Esophagus (tissue), 2 donors: Measurements from ENCODE around the gene FNBP1. TPM values are rescaled to one million over a fixed set of nuclear protein-coding genes. Genes with fewer than 3 reads are reported as not detected.
"Not testable (repeated sequence)": the region's sequence is repeated elsewhere in the genome, so short reads cannot be mapped to it uniquely, and the experiment has no call there.

Experiments
- H3K27ac ChIP-seq, 2 donors: one replicate each; pipeline ENCODE4 v1.5.1; 2013; ENCODE audit warnings: low read depth in 2 of 2, mild to moderate bottlenecking in 2 of 2, inconsistent platforms in 1 of 2, low read length in 1 of 2, moderate library complexity in 1 of 2
- H3K27me3 ChIP-seq, 2 donors: one replicate each; pipeline ENCODE4 v1.6.1; 2013; ENCODE audit warnings: low read length in 2 of 2, control low read depth in 1 of 2, mild to moderate bottlenecking in 1 of 2; ENCODE audit not compliant: insufficient read depth in 2 of 2, control insufficient read depth in 1 of 2
- H3K36me3 ChIP-seq, 2 donors: one replicate each; pipeline ENCODE4 v1.6.1; 2013; ENCODE audit warnings: low read length in 1 of 2; ENCODE audit not compliant: control insufficient read depth in 2 of 2, insufficient read depth in 2 of 2
- H3K4me1 ChIP-seq, 2 donors: one replicate each; pipeline ENCODE4 v1.6.1; 2013; ENCODE audit warnings: low read length in 1 of 2; ENCODE audit not compliant: control insufficient read depth in 2 of 2, insufficient read depth in 2 of 2
- H3K4me3 ChIP-seq, 2 donors: one replicate each; pipeline ENCODE4 v1.5.1; 2013; ENCODE audit warnings: low read length in 2 of 2, mild to moderate bottlenecking in 2 of 2, low read depth in 1 of 2, moderate library complexity in 1 of 2
- H3K9me3 ChIP-seq, 2 donors: one replicate each; pipeline ENCODE4 v1.6.1; 2013; ENCODE audit warnings: mild to moderate bottlenecking in 2 of 2, low read depth in 1 of 2, low read length in 1 of 2, moderate library complexity in 1 of 2; ENCODE audit not compliant: control insufficient read depth in 2 of 2, insufficient read depth in 1 of 2
- WGBS, 2 donors: extraction: QIAGEN DNeasy Blood & Tissue Kit; methylation state at CpG; one replicate each; pipeline ENCODE4 v1.1.7; 2013; 5-methylcytosine and 5-hydroxymethylcytosine counted together
- polyA plus RNA-seq, 2 donors: library from polyadenylated mRNA; stranded (reverse); fragments of 200-250 nt; gene quantifications; one replicate each; pipeline ENCODE4 v1.2.3, GENCODE V29; 2013
- donor health status: healthy with polysubstance abuse.
- donor health status: Bipolar disorder and iron deficiency.

Gene FNBP1
- polyA plus RNA-seq, 2 donors: 16.1 to 19.1 TPM

DNA sequence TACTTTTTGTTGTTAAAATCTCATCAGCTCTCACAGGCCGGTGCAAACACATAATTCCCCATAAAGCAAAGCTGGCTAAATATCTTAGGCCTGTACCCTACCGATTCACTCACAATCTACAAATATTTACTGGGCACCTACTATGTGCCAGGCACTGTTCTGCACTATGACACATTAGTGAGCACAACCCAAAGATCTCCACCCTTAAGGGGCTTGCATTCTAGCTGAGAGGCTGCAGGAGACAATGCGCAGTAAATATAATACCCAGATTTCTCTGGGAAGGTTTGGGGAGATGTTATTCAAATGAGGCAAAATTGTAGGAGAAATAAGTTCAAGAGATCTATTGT is 53.7 kb downstream of the FNBP1 start:
- H3K27ac ChIP-seq: peak overlapping the region in 1 of 2 donors; percentile 3
- no peaks in the 10 kb centered on the region for H3K36me3 ChIP-seq
- H3K27me3 ChIP-seq: no peaks in the 10 kb centered on the region
- WGBS, 2 donors: 63 to 77% methylated on average over 3 of the region's 3 CpGs
- no peaks in the 10 kb centered on the region for H3K9me3 ChIP-seq
- H3K4me3 ChIP-seq: no peak overlapping the region
- peaks cover 0 to 4% of the 10 kb centered on the region in 2 donors for H3K4me1 ChIP-seq

DNA sequence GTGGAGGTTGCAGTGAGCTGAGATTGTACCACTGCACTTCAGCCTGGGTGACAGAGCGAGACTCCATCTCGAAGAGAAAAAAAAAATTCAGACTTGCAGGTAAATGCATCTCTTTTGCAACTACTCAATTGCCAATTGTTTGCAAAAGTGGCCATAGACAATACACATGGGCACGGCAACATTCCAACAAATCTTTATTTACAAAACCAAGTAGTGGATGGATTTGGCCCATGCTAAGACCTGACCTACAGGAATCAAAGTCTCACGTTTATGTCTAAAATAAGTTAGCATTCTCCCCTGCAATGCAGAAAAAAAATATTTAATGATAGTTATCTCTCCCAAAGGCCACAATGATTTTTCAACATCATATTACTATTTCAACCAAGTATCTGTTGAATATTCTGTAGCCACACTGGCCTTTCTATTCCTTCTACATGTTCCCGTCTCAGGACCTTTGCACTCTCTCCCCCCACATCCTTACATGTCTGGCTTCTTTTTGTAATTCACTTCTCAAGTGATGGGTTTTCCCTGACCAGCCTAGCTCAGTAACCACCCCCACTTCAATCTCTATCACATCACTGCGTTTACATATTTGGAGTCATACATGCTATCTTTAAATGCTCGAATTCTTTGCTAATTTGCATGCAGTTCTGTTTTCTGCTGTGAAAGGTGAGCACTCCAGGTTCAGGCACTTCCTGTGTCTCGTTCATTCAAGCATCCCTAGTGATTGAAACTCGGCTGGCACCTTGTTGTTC is 54.2 kb downstream of the FNBP1 start:
- peaks cover 0 to 4% of the 10 kb centered on the region in 2 donors for H3K4me1 ChIP-seq
- no peaks in the 10 kb centered on the region for H3K27me3 ChIP-seq
- peak overlapping the region in 1 of 2 donors; percentile 3 for H3K27ac ChIP-seq
- H3K4me3 ChIP-seq: no peak overlapping the region
- H3K9me3 ChIP-seq: no peaks in the 10 kb centered on the region
- 64 to 66% methylated on average over 9 of the region's 9 CpGs for WGBS, 2 donors
- H3K36me3 ChIP-seq: no peaks in the 10 kb centered on the region

DNA sequence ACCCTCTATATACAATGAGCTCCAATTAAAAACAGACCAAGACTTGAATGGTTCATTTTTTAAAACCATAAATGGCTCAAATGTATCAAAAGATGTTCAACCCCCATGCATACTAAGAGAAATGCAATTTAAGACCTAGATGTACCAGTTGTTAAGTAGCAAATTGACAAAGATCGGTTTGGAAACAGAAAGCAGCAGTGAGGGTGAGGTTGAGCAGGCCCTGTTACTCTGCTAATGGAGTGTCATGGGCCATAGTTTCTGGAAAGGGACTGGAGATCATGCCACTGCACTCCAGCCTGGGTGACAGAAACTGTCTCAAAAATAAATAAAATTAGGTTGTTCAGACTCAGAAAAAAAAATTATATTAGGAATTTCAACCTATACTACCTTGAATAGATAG is 55.0 kb downstream of the FNBP1 start:
- 79 to 81% methylated on average over 1 of the region's 1 CpG for WGBS, 2 donors
- Histone ChIP-seq H3K27ac (no peak overlapping the region), H3K4me3 (no peak overlapping the region), H3K27me3 (no peaks in the 10 kb centered on the region), H3K9me3 (no peaks in the 10 kb centered on the region), H3K4me1 (peaks cover 0 to 4% of the 10 kb centered on the region in 2 donors), H3K36me3 (no peaks in the 10 kb centered on the region)

DNA sequence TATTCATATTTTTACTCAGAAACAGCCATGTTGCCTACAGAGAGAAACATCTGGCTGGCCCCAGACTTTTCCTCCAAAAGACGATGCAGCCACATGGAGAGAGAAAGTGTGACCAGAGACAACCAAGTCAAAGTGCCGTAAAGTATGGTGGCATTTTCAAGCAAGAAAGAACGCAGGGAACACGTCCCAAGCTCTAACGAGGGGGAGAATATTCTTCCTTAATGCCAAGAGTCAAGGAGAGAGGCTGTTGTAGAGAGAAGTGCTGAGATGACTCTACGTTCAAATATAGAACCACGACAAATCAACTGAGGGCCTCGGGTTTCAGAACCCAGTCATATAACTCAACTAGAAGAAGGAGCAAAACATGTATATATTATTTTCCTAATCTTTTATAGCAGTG is 55.9 kb downstream of the FNBP1 start:
- peak overlapping the region in 1 of 2 donors; percentile 22 for H3K27ac ChIP-seq
- 64 to 68% methylated on average over 8 of the region's 8 CpGs for WGBS, 2 donors

DNA sequence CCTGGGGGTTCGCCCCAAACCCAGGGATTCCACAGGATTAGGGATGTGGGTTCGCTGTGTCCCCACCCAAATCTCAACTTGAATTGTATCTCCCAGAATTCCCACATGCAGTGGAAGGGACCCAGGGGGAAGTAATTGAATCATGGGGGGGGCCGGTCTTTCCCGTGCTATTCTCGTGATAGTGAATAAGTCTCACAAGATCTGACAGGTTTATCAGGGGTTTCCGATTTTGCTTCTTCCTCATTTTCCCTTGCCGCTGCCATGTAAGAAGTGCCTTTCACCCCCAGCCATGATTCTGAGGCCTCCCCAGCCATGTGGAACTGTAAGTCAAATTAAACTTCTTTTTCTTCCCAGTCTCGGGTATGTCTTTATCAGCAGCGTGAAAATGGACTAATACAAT is 58.4 kb downstream of the FNBP1 start:
- not testable (repeated sequence) for H3K36me3 ChIP-seq, H3K4me3 ChIP-seq, H3K27me3 ChIP-seq, H3K4me1 ChIP-seq, H3K9me3 ChIP-seq
- WGBS, 2 donors: 85% methylated on average over 9 of the region's 9 CpGs
- peak overlapping the region; percentile 12 to 15 for H3K27ac ChIP-seq

More for the DNA sequence above, 55.9 kb downstream of the FNBP1 start:
- Histone ChIP-seq H3K4me1 (peaks cover 0 to 4% of the 10 kb centered on the region in 2 donors), H3K27me3 (no peaks in the 10 kb centered on the region), H3K9me3 (no peaks in the 10 kb centered on the region), H3K4me3 (no peak overlapping the region), H3K36me3 (no peaks in the 10 kb centered on the region)

DNA sequence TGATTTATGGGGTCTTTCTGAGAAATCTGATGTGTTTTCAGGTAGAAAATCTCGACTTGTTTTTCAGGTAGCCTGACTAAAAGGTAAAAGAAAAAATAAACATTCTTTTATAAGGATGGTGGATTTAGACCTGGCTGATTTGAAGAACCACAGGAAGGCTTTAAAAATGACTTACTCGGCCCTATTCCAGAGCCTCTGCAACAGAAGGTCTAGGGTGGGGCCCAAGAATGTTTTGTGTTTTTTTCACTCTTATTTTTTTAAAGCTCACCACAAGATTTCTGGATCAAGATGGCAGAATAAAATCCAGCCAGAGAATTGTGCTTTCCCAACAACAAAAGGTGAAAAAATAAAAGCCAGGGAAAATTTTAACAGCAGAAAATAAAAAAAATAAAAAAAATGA is 59.1 kb downstream of the FNBP1 start:
- no peaks in the 10 kb centered on the region for H3K9me3 ChIP-seq
- 39 to 44% methylated on average over 2 of the region's 2 CpGs for WGBS, 2 donors
- no peaks in the 10 kb centered on the region for H3K36me3 ChIP-seq
- no peak overlapping the region for H3K4me3 ChIP-seq
- no peak overlapping the region for H3K27ac ChIP-seq
- no peaks in the 10 kb centered on the region for H3K27me3 ChIP-seq
- H3K4me1 ChIP-seq: no peaks in the 10 kb centered on the region

DNA sequence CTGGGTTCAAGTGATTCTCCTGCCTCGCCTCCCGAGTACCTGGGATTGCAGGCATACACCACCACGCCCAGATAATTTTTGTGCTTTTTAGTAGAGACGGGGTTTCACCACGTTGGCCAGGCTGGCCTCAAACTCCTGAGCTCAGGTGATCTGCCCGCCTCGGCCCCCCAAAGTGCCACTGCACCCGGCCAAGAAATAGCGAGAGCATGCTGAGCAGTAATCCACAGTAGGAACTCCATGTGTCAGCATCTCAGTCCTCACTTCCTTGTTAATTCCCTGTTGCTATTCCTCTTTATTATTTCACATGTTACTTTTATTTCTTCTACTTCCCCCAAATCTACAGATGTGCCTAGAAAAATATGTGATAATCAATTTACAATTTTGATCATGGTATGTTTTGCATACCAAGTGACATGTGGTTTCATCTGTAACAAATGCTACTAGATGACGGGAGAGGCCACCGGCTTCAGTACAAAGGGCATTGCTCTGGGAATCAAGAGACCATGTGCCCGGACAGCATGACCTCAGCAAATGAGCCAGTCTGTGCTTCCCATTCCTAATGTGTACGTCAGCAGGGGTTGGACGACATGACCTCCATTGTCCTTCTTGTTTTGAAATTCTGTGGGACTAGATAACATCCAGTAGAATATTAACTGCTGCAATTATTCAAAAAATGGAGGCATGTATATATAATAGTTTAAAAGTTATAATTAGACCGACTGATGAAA is 61.6 kb downstream of the FNBP1 start:
- Histone ChIP-seq H3K27ac (peak overlapping the region in 1 of 2 donors; percentile 52), H3K4me3 (no peak overlapping the region), H3K36me3 (peaks cover 0 to 2% of the 10 kb centered on the region in 2 donors), H3K27me3 (no peaks in the 10 kb centered on the region), H3K4me1 (no peaks in the 10 kb centered on the region), H3K9me3 (no peaks in the 10 kb centered on the region)
- 83% methylated on average over 15 of the region's 15 CpGs for WGBS, 2 donors

DNA sequence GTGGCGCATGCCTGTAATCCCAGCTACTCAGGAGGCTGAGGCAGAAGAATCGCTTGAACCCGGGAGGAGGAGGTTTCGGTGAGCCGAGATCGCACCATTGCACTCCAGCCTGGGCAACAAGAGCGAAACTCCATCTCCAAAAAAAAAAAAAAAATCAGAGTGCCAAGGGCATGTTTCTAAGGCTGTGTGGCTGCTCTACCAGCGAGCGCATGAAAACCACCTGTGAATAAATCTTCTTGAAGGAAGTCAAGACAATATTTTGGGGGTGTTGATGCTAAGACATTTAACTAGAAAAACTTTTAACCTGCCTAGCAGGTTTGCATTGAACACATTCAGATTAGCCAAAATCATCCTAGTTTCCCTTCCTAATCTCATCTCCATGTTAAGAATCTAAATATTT is 62.8 kb downstream of the FNBP1 start:
- H3K36me3 ChIP-seq, H3K27me3 ChIP-seq, H3K27ac ChIP-seq, H3K4me1 ChIP-seq, H3K9me3 ChIP-seq, H3K4me3 ChIP-seq: not testable (repeated sequence)
- 94 to 97% methylated on average over 9 of the region's 9 CpGs for whole genome bisulfite sequencing, 2 donors

DNA sequence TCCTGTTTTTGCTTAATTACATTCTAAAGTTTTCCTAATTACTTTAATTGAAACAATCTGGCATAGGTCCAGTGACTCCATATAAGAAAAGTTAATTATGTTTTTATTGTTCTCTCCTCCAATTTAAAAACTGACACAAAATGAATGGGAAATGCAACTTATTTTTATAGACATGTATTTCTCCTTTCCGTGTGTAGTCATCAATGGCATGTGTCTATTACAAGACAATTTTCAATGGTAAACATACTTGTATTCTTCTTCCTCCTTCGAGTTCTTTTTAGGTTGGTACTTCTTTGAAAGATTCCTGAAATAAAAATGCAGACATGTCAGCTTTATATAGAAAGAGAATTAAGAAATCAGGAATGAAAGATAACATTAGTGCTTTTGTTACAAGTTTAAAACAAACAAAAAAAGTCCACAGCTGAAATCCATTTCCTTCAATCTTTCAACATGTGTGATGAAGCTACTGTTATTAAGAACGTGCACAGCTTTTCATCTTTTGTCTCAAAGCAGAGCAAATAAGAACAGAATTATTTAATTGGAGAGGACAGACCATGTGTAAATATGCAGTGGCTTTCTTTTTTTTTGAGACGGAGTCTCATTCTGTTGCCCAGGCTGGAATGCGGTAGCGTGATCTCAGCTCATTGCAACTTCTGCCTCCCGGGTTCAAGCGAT is 63.8 kb downstream of the FNBP1 start:
- no peak overlapping the region for H3K27ac ChIP-seq
- no peaks in the 10 kb centered on the region for H3K27me3 ChIP-seq
- 78 to 81% methylated on average over 8 of the region's 8 CpGs for WGBS, 2 donors
- no peaks in the 10 kb centered on the region for H3K4me1 ChIP-seq
- H3K9me3 ChIP-seq: no peaks in the 10 kb centered on the region
- H3K4me3 ChIP-seq: no peak overlapping the region
- peaks cover 2 to 3% of the 10 kb centered on the region in 2 donors for H3K36me3 ChIP-seq
